DND-41 (cell line): ENCODE results near the gene TSPEAR.

Experiments
- EZH2 ChIP-seq: IDR thresholded peaks from 3 replicates; pipeline ENCODE4 v1.6.1; 2012; ENCODE audit warnings: borderline replicate concordance, low read depth, mild to moderate bottlenecking, moderate library complexity, low read length, inconsistent platforms; ENCODE audit not compliant: severe bottlenecking
- TF ChIP-seq, protein P1 (sequence below): IDR thresholded peaks from 2 replicates; pipeline ENCODE4 v1.5.1; 2012; ENCODE audit warnings: borderline replicate concordance, low read length, moderate library complexity, mild to moderate bottlenecking; ENCODE audit not compliant: poor library complexity, severe bottlenecking; ENCODE audit errors: extremely low read depth

DNA sequence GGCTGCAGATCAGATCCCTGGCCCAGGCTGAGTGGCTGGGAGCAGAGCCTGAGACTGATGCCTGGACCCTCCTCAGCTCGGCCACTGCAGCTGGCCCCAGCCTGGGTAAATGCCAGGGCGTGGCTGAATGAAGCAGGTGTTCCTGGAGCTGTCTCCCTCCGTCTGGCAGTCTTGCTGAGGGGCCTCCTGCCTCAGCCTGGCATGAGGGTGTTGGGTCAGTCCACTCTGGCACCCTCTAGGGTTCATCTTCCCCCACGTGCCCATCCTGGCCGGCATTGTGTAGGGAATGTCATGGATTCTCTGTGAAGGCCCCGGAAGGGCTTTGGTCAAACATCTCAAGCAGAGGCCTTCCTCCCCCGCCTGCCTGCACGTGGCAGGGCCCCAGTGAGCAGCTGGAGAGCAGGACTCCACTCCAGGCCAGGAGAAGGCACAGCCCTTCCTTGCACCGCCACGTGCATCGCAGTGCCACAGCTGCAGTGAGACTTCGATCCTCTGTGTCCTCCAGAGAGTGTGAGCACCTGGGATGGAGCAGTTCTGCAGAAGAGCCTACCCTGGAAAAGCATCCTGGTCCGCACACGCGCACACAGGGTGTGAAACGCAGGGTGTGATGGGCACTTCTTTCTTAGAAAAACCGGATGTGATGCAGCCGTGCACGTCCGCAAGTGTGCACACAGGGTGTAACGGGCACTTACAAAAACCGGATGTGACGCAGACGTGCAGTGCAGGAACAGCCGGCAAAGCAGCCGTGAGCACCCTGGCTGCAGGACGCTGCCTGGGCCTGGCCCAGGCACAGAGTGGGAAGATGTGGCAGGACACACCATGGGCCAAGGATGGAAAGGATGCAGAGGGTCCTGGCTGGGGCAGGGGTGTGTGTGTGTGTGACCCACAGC is 142.5 kb downstream of the TSPEAR start:
- TF ChIP-seq EZH2: no peak
- TF ChIP-seq, protein P1, sequence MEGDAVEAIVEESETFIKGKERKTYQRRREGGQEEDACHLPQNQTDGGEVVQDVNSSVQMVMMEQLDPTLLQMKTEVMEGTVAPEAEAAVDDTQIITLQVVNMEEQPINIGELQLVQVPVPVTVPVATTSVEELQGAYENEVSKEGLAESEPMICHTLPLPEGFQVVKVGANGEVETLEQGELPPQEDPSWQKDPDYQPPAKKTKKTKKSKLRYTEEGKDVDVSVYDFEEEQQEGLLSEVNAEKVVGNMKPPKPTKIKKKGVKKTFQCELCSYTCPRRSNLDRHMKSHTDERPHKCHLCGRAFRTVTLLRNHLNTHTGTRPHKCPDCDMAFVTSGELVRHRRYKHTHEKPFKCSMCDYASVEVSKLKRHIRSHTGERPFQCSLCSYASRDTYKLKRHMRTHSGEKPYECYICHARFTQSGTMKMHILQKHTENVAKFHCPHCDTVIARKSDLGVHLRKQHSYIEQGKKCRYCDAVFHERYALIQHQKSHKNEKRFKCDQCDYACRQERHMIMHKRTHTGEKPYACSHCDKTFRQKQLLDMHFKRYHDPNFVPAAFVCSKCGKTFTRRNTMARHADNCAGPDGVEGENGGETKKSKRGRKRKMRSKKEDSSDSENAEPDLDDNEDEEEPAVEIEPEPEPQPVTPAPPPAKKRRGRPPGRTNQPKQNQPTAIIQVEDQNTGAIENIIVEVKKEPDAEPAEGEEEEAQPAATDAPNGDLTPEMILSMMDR: no peak
